H1 (cell line): ENCODE results near the gene PLD5. TPM values are rescaled to one million over a fixed set of nuclear protein-coding genes. Genes with fewer than 3 reads are reported as not detected.

ENCODE experiments used
- CHD1 ChIP-seq: IDR thresholded peaks from 2 replicates; pipeline ENCODE4 v1.6.1; 2012; ENCODE audit warnings: low read depth, low read length, improper control_type of control experiment
- KDM4A ChIP-seq: IDR thresholded peaks from one replicate; pipeline ENCODE4 v1.7.1; 2012; ENCODE audit warnings: low read depth, mild to moderate bottlenecking, moderate library complexity, low read length, inconsistent platforms; ENCODE audit not compliant: severe bottlenecking
- POLR2A ChIP-seq, 2 experiments: IDR thresholded peaks; 1 replicate in 1 of 2; 2 replicates in 1 of 2; pipeline ENCODE4 v1.6.1; 2011; ENCODE audit warnings: low read depth in 2 of 2, low read length in 2 of 2, mild to moderate bottlenecking in 2 of 2; ENCODE audit errors: control extremely low read depth in 1 of 2
- SIRT6 ChIP-seq: IDR thresholded peaks from one replicate; pipeline ENCODE4 v1.7.1; 2012; ENCODE audit warnings: low read length, inconsistent platforms
- polyA plus RNA-seq, 7 experiments: library from polyadenylated mRNA; depleted of rRNA in 3 of 7; stranded (reverse) in 5 of 7; unstranded in 2 of 7; fragments of >200 nt in 5 of 7; fragments of 200-250 nt in 2 of 7; gene quantifications; 1 replicate in 5 of 7; 2 replicates in 1 of 7; 4 replicates in 1 of 7; pipeline versions ENCODE4 v1.2.1 to v1.2.3, GENCODE V29; 2011 to 2013; ENCODE audit warnings: missing spikeins in 2 of 7, mixed read lengths in 2 of 7
- total RNA-seq: library from RNA; stranded (reverse); fragmentation: NEBNext Ultra II Directional; extraction: Animal tissue kit (Norgen Biotek cat#: 25700); gene quantifications from 2 replicates; pipeline ENCODE4 v1.2.1, GENCODE V29; 2021
- TF ChIP-seq, protein P1 (sequence below): fragments of 300-600 bp; sonication (generic); IDR thresholded peaks from 2 replicates; pipeline ENCODE4 v1.7.1; 2012; ENCODE audit warnings: low read length, moderate library complexity, mild to moderate bottlenecking, inconsistent platforms; ENCODE audit not compliant: insufficient replicate concordance

The PLD5 gene
- total and polyA plus RNA-seq, 2 of the 8 experiments (the other 6 are each of a cell fraction or from before 2014, with no cell fraction given) = 0.86 to 8.5 TPM

DNA sequence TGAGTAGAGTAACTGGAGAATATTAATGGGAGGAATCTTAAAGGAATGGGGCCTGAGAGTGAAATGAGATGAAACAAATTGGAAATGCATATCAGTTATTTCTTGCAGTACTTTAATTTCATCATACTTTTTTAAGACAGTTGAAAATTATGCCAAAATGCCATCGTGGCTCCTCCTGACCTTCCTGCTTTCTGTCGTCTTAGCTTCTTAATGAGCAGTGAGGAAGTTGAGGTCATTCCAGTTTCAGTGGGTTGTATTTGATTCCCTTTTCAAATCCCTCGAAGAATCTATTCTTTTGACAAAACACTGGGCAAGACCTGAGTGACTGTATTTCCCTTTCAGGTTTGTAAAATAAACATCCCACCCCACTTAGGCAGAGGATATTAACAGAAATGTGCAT is 390.7 kb downstream of the PLD5 start (continued):
- TF ChIP-seq CHD1 (no peak), SIRT6 (no peak), KDM4A (no peak), POLR2A (IDR thresholded peaks at IDR 0.05; ENCODE audit: control extremely low read depth in 1 of 2, low read depth in 2 of 2, low read length in 2 of 2) (no peak)
- TF ChIP-seq, protein P1, sequence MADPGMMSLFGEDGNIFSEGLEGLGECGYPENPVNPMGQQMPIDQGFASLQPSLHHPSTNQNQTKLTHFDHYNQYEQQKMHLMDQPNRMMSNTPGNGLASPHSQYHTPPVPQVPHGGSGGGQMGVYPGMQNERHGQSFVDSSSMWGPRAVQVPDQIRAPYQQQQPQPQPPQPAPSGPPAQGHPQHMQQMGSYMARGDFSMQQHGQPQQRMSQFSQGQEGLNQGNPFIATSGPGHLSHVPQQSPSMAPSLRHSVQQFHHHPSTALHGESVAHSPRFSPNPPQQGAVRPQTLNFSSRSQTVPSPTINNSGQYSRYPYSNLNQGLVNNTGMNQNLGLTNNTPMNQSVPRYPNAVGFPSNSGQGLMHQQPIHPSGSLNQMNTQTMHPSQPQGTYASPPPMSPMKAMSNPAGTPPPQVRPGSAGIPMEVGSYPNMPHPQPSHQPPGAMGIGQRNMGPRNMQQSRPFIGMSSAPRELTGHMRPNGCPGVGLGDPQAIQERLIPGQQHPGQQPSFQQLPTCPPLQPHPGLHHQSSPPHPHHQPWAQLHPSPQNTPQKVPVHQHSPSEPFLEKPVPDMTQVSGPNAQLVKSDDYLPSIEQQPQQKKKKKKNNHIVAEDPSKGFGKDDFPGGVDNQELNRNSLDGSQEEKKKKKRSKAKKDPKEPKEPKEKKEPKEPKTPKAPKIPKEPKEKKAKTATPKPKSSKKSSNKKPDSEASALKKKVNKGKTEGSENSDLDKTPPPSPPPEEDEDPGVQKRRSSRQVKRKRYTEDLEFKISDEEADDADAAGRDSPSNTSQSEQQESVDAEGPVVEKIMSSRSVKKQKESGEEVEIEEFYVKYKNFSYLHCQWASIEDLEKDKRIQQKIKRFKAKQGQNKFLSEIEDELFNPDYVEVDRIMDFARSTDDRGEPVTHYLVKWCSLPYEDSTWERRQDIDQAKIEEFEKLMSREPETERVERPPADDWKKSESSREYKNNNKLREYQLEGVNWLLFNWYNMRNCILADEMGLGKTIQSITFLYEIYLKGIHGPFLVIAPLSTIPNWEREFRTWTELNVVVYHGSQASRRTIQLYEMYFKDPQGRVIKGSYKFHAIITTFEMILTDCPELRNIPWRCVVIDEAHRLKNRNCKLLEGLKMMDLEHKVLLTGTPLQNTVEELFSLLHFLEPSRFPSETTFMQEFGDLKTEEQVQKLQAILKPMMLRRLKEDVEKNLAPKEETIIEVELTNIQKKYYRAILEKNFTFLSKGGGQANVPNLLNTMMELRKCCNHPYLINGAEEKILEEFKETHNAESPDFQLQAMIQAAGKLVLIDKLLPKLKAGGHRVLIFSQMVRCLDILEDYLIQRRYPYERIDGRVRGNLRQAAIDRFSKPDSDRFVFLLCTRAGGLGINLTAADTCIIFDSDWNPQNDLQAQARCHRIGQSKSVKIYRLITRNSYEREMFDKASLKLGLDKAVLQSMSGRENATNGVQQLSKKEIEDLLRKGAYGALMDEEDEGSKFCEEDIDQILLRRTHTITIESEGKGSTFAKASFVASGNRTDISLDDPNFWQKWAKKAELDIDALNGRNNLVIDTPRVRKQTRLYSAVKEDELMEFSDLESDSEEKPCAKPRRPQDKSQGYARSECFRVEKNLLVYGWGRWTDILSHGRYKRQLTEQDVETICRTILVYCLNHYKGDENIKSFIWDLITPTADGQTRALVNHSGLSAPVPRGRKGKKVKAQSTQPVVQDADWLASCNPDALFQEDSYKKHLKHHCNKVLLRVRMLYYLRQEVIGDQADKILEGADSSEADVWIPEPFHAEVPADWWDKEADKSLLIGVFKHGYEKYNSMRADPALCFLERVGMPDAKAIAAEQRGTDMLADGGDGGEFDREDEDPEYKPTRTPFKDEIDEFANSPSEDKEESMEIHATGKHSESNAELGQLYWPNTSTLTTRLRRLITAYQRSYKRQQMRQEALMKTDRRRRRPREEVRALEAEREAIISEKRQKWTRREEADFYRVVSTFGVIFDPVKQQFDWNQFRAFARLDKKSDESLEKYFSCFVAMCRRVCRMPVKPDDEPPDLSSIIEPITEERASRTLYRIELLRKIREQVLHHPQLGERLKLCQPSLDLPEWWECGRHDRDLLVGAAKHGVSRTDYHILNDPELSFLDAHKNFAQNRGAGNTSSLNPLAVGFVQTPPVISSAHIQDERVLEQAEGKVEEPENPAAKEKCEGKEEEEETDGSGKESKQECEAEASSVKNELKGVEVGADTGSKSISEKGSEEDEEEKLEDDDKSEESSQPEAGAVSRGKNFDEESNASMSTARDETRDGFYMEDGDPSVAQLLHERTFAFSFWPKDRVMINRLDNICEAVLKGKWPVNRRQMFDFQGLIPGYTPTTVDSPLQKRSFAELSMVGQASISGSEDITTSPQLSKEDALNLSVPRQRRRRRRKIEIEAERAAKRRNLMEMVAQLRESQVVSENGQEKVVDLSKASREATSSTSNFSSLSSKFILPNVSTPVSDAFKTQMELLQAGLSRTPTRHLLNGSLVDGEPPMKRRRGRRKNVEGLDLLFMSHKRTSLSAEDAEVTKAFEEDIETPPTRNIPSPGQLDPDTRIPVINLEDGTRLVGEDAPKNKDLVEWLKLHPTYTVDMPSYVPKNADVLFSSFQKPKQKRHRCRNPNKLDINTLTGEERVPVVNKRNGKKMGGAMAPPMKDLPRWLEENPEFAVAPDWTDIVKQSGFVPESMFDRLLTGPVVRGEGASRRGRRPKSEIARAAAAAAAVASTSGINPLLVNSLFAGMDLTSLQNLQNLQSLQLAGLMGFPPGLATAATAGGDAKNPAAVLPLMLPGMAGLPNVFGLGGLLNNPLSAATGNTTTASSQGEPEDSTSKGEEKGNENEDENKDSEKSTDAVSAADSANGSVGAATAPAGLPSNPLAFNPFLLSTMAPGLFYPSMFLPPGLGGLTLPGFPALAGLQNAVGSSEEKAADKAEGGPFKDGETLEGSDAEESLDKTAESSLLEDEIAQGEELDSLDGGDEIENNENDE = no peak
